Pancreas (tissue), 10 donors: ENCODE data around the gene MAGEB18. TPM values are rescaled to one million over a fixed set of nuclear protein-coding genes. Genes with fewer than 3 reads are reported as not detected.
A peak's percentile ranks its signal among the peaks of the same experiment; 100 is the strongest.

Experiments used
- ATAC-seq, 4 donors: fragments of 200-7000 bp; cut with Tn5 transposase; one replicate each; pipeline versions ENCODE4 v1.8.0 to v1.9.1; 2020; ENCODE audit warnings: mild to moderate bottlenecking in 4 of 4, moderate library complexity in 4 of 4
- DNase-seq, 6 donors: peaks; one replicate each; pipeline ENCODE4 v3.0.0-alpha.2; 2020
- FAIRE-seq: peaks from 2 replicates; lab custom pipeline; 2012; peaks lifted over from hg19 to GRCh38; lab: Jason Lieb, UNC
- H3K27ac ChIP-seq, 4 donors: fragments of 200-600 bp; sonication (generic); 1 replicate in 3 of 4; 2 replicates in 1 of 4; pipeline versions ENCODE4 v1.5.0 to v1.8.0; 2020
- H3K27me3 ChIP-seq, 4 donors: fragments of 200-600 bp; one replicate each; pipeline ENCODE4 v1.8.0; 2021
- H3K36me3 ChIP-seq, 3 donors: fragments of 200-600 bp; sonication (generic) in 1 of 3; one replicate each; pipeline versions ENCODE4 v1.5.0 to v1.8.0; 2020 to 2021
- H3K4me1 ChIP-seq, 3 donors: fragments of 200-600 bp; one replicate each; pipeline ENCODE4 v1.8.0; 2021
- H3K4me3 ChIP-seq, 4 donors: fragments of 200-600 bp; sonication (generic) in 2 of 4; one replicate each; pipeline versions ENCODE4 v1.5.0 to v1.8.0; 2020 to 2021
- H3K9me3 ChIP-seq, 4 donors: fragments of 200-600 bp; one replicate each; pipeline ENCODE4 v1.8.0; 2021
- CTCF ChIP-seq, 4 donors: fragments of 200-600 bp; sonication (generic) in 3 of 4; IDR thresholded peaks; one replicate each; pipeline versions ENCODE4 v1.5.0 to v1.8.0; 2021; ENCODE audit warnings: antibody characterized with exemption in 4 of 4
- WGBS, 2 donors: extraction: QIAGEN DNeasy Blood & Tissue Kit; methylation state at CpG; one replicate each; pipeline ENCODE4 v1.1.7; 2013; 5-methylcytosine and 5-hydroxymethylcytosine counted together
- intact Hi-C, 3 donors: fragments of 100-400 bp; cut with DNase I; formaldehyde crosslinking; loops; one replicate each; pipeline versions ENCODE4 v1.11.1 to v1.14.2; 2022
- polyA plus RNA-seq, 2 donors: library from polyadenylated mRNA; stranded (reverse); fragments of 200-250 nt; gene quantifications; one replicate each; pipeline ENCODE4 v1.2.3, GENCODE V29; 2013
- total RNA-seq, 6 donors: library from RNA; stranded (reverse); fragmentation: NEBNext Ultra II Directional in 4 of 6; extraction: Animal tissue kit (Norgen Biotek cat#: 25700) in 4 of 6; gene quantifications; one replicate each; pipeline versions ENCODE4 v1.2.1 to v1.2.4, GENCODE V29; 2021 to 2023
- donor health status: healthy with polysubstance abuse.
- donor health status: DM: no; HTN: no; CAD: no; lungs with moderate emphysema.
- donor health status: DM: no; HTN: no; CAD: no.
- donor health status: control.
- donor health status: control.
- donor health status: Bipolar disorder and iron deficiency.
- donor health status: DM: yes; HTN: yes; CAD: no.
- donor health status: DM: no; HTN: no; CAD: no.
- donor health status: DM: no; HTN: no; CAD: no.
- donor health status: DM: yes; HTN: yes; CAD: no.

The MAGEB18 gene
- total RNA-seq (not detected), polyA plus RNA-seq (not detected)

GRCh38 chrX:26138274-26138673 is at the start of gene MAGEB18:
MAGEB18 (plus strand) TSS chrX:26138343; CDS start chrX:26138986, 643 bp downstream.
- intact Hi-C loops, result no loop called here
- DNase-seq (no peak), ATAC-seq (no peak), FAIRE-seq (no peak)
- H3K36me3 ChIP-seq, result no peaks in the 10 kb centered on the region
- no peaks in the 10 kb centered on the region for H3K4me1 ChIP-seq
- no peaks in the 10 kb centered on the region for H3K27me3 ChIP-seq
- 81 to 84% methylated on average over 11 of the region's 11 CpGs for WGBS, 2 donors
- no peak within 1 kb of the TSS for H3K27ac ChIP-seq
- no peaks in the 10 kb centered on the region for H3K9me3 ChIP-seq
- no peak within 1 kb of the TSS for H3K4me3 ChIP-seq
- no peak for TF ChIP-seq CTCF (IDR thresholded peaks at IDR 0.05)

GRCh38 chrX:26100421-26100920 is 37.7 kb upstream of the MAGEB18 start:
- FAIRE-seq (no peak), ATAC-seq (no peak), DNase-seq (no peak)
- no peak for TF ChIP-seq CTCF (IDR thresholded peaks at IDR 0.05)
- 58 to 67% methylated on average over 3 of the region's 3 CpGs for WGBS, 2 donors
- Histone ChIP-seq H3K4me1 (no peaks in the 10 kb centered on the region), H3K27me3 (no peaks in the 10 kb centered on the region), H3K4me3 (no peak overlapping the region), H3K36me3 (no peaks in the 10 kb centered on the region), H3K9me3 (no peaks in the 10 kb centered on the region), H3K27ac (no peak overlapping the region)
- intact Hi-C loops, result no loop called here

- H3K9me3 ChIP-seq, result no peaks in the 10 kb centered on the region
- H3K4me3 ChIP-seq, result no peak overlapping the region
- H3K4me1 ChIP-seq, result no peaks in the 10 kb centered on the region
- no peaks in the 10 kb centered on the region for H3K36me3 ChIP-seq
- no peak for DNase-seq
- FAIRE-seq, result no peak
- H3K27me3 ChIP-seq, result no peaks in the 10 kb centered on the region
- intact Hi-C loops, result no loop called here
- no peak for ATAC-seq
- no peak for TF ChIP-seq CTCF (IDR thresholded peaks at IDR 0.05)
- WGBS, 2 donors, result 93% methylated on average over 1 of the region's 1 CpG
- H3K27ac ChIP-seq, result no peak overlapping the region
Measured at GRCh38 chrX:26109142-26109541, 29.0 kb upstream of the MAGEB18 start.

- DNase-seq, result no peak
- no peak overlapping the region for H3K4me3 ChIP-seq
- H3K4me1 ChIP-seq, result no peaks in the 10 kb centered on the region
- no peak overlapping the region for H3K27ac ChIP-seq
- H3K9me3 ChIP-seq, result no peaks in the 10 kb centered on the region
- TF ChIP-seq CTCF (IDR thresholded peaks at IDR 0.05), result no peak
- no peaks in the 10 kb centered on the region for H3K27me3 ChIP-seq
- peak in 2 of 4 donors; percentile 75 to 77 for ATAC-seq
- intact Hi-C loops, result no loop called here
- 1 to 5% methylated on average over 2 of the region's 2 CpGs for WGBS, 2 donors
- H3K36me3 ChIP-seq, result no peaks in the 10 kb centered on the region
- FAIRE-seq, result no peak
Measured at GRCh38 chrX:26146024-26146423, 7.9 kb downstream of the MAGEB18 start.

GRCh38 chrX:26160301-26160700 is 22.2 kb downstream of the MAGEB18 start, which contains the start of gene MAGEB6B:
MAGEB6B (plus strand) TSS chrX:26160601; CDS start chrX:26160601, 0 bp downstream.
- intact Hi-C loops, result no loop called here
- Histone ChIP-seq H3K36me3 (no peaks in the 10 kb centered on the region), H3K4me1 (no peaks in the 10 kb centered on the region), H3K9me3 (no peaks in the 10 kb centered on the region), H3K27me3 (no peaks in the 10 kb centered on the region), H3K4me3 (no peak within 1 kb of the TSS), H3K27ac (no peak within 1 kb of the TSS)
- WGBS, 2 donors, result 88 to 93% methylated on average over 10 of the region's 10 CpGs
- DNase-seq (peak in 1 of 6 donors; percentile 34), ATAC-seq (no peak), FAIRE-seq (no peak)
- no peak for TF ChIP-seq CTCF (IDR thresholded peaks at IDR 0.05)
